Loucy (cell line): ENCODE measurements around the gene ELMO1.

Experiments used
- CTCF ChIP-seq: fragments of 200-600 bp; sonication (generic); conservative IDR thresholded peaks from 2 replicates; pipeline ENCODE4 v1.5.1; 2014; ENCODE audit warnings: mild to moderate bottlenecking, antibody characterized with exemption, low read length
- EZH2phosphoT487 ChIP-seq: fragments of 200-600 bp; IDR thresholded peaks from 2 replicates; pipeline ENCODE4 v1.6.1; 2018; ENCODE audit warnings: antibody characterized with exemption, mild to moderate bottlenecking, moderate library complexity, borderline replicate concordance

GRCh38 chr7:36978461-36978860, 470.2 kb downstream of the ELMO1 start:
- TF ChIP-seq CTCF (no peak), EZH2phosphoT487 (no peak)
